Ovary (tissue), 9 donors: ENCODE results near the gene CACFD1. TPM values are rescaled to one million over a fixed set of nuclear protein-coding genes. Genes with fewer than 3 reads are reported as not detected.

Source experiments
- DNase-seq, 5 donors: peaks; one replicate each; pipeline ENCODE4 v3.0.0-alpha.2; 2019 to 2020
- H3K27ac ChIP-seq, 2 donors: fragments of 200-600 bp; one replicate each; pipeline versions ENCODE4 v1.5.1 to v1.8.0; 2019 to 2022
- H3K27me3 ChIP-seq: fragments of 200-600 bp; one replicate; pipeline ENCODE4 v1.8.0; 2022
- H3K36me3 ChIP-seq: fragments of 200-600 bp; sonication (generic); one replicate; pipeline ENCODE4 v1.5.1; 2019
- H3K4me1 ChIP-seq: one replicate; pipeline ENCODE4 v1.8.1; 2013; ENCODE audit warnings: mild to moderate bottlenecking, moderate library complexity; ENCODE audit not compliant: insufficient read depth
- H3K4me3 ChIP-seq: fragments of 200-600 bp; sonication (generic); one replicate; pipeline ENCODE4 v1.5.1; 2017
- H3K9me3 ChIP-seq, 2 donors: fragments of 200-600 bp in 1 of 2; sonication (generic) in 1 of 2; one replicate each; pipeline versions ENCODE4 v1.5.1 to v1.8.1; 2013 to 2019; ENCODE audit warnings: mild to moderate bottlenecking in 1 of 2, moderate library complexity in 1 of 2
- EP300 ChIP-seq: sonication (generic); formaldehyde crosslinking; IDR thresholded peaks from one replicate; pipeline ENCODE4 v1.6.1; 2017; ENCODE audit warnings: antibody characterized with exemption
- POLR2A ChIP-seq: fragments of 450-650 bp; IDR thresholded peaks from one replicate; pipeline ENCODE4 v1.6.1; 2017; ENCODE audit warnings: antibody characterized with exemption, mild to moderate bottlenecking, moderate library complexity
- WGBS, 3 donors: extraction: QIAGEN DNeasy Blood & Tissue Kit in 1 of 3; methylation state at CpG; one replicate each; pipeline versions ENCODE4 v1.1.5 to v1.1.7; 2013 to 2017; 5-methylcytosine and 5-hydroxymethylcytosine counted together
- intact Hi-C, 4 donors: fragments of 100-400 bp; cut with DNase I; formaldehyde crosslinking; loops; one replicate each; pipeline versions ENCODE4 v1.11.0 to v1.15.1; 2022 to 2023
- polyA plus RNA-seq, 2 donors: library from polyadenylated mRNA; stranded (reverse); fragments of 200-250 nt in 1 of 2; fragments of 350-450 nt in 1 of 2; fragmentation: Illumina TruSeq in 1 of 2; extraction: RNeasy Lipid Tissue Mini Kit (QIAGEN cat#74804) in 1 of 2; gene quantifications; one replicate each; pipeline ENCODE4 v1.2.3, GENCODE V29; 2013 to 2014
- total RNA-seq, 7 donors: library from RNA; depleted of rRNA in 2 of 7; stranded (reverse); fragments of >200 nt in 2 of 7; fragmentation: NEBNext Ultra II Directional in 3 of 7; extraction: Animal tissue kit (Norgen Biotek cat#: 25700) in 3 of 7; gene quantifications; one replicate each; pipeline versions ENCODE4 v1.1.0 to v1.2.4, GENCODE V29; 2016 to 2023
- TF ChIP-seq, protein P1 (sequence below), 3 donors: fragments of 450-650 bp in 2 of 3; fragments of 200-600 bp in 1 of 3; IDR thresholded peaks; one replicate each; pipeline versions ENCODE4 v1.5.1 to v1.8.0; 2016 to 2022; ENCODE audit warnings: antibody characterized with exemption in 3 of 3, mild to moderate bottlenecking in 1 of 3
- donor health status: DM: no; HTN: no; CAD: no; lungs with moderate emphysema.
- donor health status: DM: no; HTN: no; CAD: no.
- donor health status: Bipolar disorder and iron deficiency.
- donor health status: DM: yes; HTN: yes; CAD: no.
- donor health status: DM: no; HTN: no; CAD: no.
- donor health status: DM: yes; HTN: yes; CAD: no.

The CACFD1 gene
- total and polyA plus RNA-seq, 9 donors = 1.6 to 23.4 (median 16.0) TPM

DNA sequence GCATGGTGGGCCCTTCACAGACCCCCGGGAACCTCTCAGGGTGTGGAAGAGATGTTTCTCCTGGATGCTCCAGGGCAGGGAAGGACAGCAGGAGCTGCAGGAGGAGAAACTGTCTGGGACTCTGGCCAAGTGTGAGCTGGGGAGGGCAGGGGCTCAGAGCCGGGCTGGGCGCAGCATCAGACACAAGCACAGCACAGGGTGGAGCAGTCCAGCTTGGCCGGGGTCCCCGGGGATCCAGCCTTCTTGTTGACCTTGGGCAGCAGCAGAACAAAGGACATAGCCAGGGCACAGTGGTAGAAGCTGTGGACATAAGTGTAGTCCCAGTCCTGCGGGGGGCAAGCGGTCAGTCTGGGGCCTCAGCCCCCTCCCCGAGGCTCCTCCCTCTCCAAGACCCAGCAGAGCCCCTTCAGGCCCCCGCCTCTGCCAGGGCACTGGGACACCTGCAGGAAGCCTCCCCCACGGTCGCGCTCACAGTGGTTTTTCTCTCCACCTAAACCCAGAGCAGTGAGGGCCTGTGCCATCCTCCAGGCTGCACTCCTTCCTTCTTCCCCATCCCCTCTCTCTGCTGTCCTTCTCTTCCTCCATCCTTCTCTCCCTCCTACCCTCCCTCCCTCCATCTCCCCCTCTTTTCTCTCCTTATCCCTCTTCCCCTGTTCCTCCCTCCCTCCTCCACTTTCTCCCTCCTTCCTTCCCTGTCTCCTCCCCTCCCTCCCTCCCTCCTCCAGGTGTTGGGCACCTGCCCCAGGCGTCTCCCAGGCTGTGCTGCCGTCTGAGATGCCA is 54.9 kb downstream of the CACFD1 start:
- Histone ChIP-seq H3K4me1 (peaks cover 16% of the 10 kb centered on the region), H3K27me3 (no peaks in the 10 kb centered on the region), H3K36me3 (no peaks in the 10 kb centered on the region), H3K9me3 (no peaks in the 10 kb centered on the region), H3K4me3 (no peak overlapping the region), H3K27ac (peak overlapping the region in 1 of 2 donors; percentile 48)
- peak; percentile 74 to 88 (median 77) for DNase-seq
- intact Hi-C loops = loop anchor here in 1 of 4 donors (10.0 kb wide), 1 partner anchor 200 kb away; no protein-coding TSS in a partner anchor
- TF ChIP-seq POLR2A (no peak), EP300 (no peak)
- TF ChIP-seq, protein P1, sequence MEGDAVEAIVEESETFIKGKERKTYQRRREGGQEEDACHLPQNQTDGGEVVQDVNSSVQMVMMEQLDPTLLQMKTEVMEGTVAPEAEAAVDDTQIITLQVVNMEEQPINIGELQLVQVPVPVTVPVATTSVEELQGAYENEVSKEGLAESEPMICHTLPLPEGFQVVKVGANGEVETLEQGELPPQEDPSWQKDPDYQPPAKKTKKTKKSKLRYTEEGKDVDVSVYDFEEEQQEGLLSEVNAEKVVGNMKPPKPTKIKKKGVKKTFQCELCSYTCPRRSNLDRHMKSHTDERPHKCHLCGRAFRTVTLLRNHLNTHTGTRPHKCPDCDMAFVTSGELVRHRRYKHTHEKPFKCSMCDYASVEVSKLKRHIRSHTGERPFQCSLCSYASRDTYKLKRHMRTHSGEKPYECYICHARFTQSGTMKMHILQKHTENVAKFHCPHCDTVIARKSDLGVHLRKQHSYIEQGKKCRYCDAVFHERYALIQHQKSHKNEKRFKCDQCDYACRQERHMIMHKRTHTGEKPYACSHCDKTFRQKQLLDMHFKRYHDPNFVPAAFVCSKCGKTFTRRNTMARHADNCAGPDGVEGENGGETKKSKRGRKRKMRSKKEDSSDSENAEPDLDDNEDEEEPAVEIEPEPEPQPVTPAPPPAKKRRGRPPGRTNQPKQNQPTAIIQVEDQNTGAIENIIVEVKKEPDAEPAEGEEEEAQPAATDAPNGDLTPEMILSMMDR (IDR thresholded peaks at IDR 0.05) = no peak
- WGBS, 3 donors = 22 to 43% (median 24%) methylated on average over 13 to 14 of the region's 14 CpGs

DNA sequence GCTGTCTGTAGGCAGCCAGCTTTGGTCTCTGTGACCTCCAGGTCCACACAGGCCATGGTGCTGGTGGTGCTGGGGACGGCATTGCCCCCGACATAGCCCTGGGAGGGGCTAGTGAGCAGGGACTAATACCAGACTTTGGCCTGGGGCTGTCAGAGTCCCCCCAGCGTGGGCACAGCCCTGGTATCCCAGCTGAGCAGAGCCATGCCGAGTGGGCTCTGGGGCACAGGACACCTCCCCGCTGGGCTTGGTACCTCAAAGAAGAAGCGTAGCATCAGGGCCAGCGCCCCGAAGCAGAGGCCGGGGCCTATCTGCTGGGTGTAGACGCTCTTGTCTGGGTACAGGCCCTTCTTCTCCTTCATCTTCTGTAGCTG is 55.4 kb downstream of the CACFD1 start:
- DNase-seq = peak in 1 of 5 donors; percentile 34
- Histone ChIP-seq H3K27ac (peak overlapping the region in 1 of 2 donors; percentile 48), H3K27me3 (no peaks in the 10 kb centered on the region), H3K36me3 (no peaks in the 10 kb centered on the region), H3K9me3 (no peaks in the 10 kb centered on the region), H3K4me1 (peaks cover 14% of the 10 kb centered on the region), H3K4me3 (no peak overlapping the region)
- TF ChIP-seq EP300 (no peak), POLR2A (no peak)
- TF ChIP-seq, protein P1 (IDR thresholded peaks at IDR 0.05) = no peak
- WGBS, 3 donors = 91 to 97% (median 94%) methylated on average over 9 to 10 of the region's 10 CpGs
- intact Hi-C loops = loop anchor here in 1 of 4 donors (10.0 kb wide), 1 partner anchor 200 kb away; no protein-coding TSS in a partner anchor

DNA sequence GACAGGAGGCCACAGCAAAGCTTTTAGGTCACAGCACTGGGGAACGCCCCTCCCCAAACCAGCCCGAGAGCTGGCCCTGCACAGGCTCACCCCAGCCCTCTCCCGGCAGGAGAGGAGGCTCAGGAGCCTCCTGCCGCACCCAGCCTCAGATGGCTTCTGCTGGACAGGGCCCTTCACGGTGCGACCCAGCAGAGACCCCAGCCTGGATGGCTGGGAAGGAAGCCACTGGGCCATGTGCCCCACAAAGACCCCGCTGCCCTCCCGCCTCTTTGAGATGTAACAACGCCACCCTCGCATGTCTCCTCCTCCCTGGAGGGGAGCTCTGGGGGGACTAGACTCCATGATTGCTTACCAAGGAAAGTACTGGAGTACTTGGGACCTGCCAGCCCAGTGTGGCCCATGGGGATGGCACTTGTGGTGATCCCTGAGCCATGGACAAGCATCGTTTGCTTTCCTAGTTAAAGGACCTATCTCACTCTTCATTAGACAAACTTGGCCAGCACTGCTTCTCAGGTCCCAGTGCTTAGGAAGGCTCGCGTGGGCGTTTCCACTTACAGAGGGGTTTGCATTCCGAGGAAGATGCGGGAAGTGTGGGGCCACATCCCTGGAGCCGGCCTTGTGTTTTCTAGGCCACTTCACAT is 56.0 kb downstream of the CACFD1 start:
- Histone ChIP-seq H3K27ac (peak overlapping the region in 1 of 2 donors; percentile 48), H3K27me3 (no peaks in the 10 kb centered on the region), H3K9me3 (no peaks in the 10 kb centered on the region), H3K36me3 (no peaks in the 10 kb centered on the region), H3K4me1 (peaks cover 14% of the 10 kb centered on the region), H3K4me3 (no peak overlapping the region)
- intact Hi-C loops = loop anchor here in 1 of 4 donors (10.0 kb wide), 1 partner anchor 199 kb away; no protein-coding TSS in a partner anchor
- WGBS, 3 donors = 81 to 85% (median 84%) methylated on average over 17 of the region's 17 CpGs
- TF ChIP-seq POLR2A = no peak
- no peak for TF ChIP-seq EP300
- TF ChIP-seq, protein P1 (IDR thresholded peaks at IDR 0.05) = no peak
- DNase-seq = peak in 1 of 5 donors; percentile 31

DNA sequence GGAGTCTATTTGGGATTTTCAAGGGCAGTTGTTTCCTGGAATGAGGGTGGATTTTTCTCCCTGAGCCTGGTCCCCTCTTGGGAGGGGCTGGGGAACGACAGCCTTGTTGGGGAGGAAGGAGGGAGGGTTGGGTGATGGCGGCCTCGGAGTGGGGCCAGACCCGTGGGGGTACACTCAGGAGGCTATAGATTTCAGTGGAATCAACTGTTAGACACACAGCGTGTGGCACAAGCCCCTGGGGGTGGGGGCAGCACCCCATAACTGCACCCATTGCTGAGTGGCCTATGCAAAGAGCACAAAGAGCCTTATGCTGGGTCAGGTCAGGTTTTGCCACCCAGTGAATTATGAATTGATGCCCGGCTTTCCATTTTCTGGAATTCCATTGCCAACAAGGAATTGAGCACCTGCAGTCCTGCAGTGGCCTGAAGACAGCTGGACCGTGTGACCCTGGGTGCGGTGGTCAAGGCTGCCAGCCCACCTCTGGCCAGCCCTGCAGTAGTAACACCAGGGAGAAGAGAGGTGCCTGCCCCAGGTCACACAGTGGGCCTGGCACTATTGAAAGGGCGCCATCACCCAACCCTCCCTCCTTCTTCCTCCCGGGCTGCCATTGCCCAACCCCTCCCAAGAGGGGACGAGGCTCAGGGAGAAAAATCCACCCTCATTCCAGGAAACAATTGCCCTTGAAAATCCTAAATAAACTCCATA is 56.6 kb downstream of the CACFD1 start:
- H3K36me3 ChIP-seq = no peaks in the 10 kb centered on the region
- H3K27me3 ChIP-seq = no peaks in the 10 kb centered on the region
- no peak for TF ChIP-seq EP300
- TF ChIP-seq, protein P1 (IDR thresholded peaks at IDR 0.05) = no peak
- no peak for TF ChIP-seq POLR2A
- H3K4me1 ChIP-seq = peaks cover 14% of the 10 kb centered on the region
- H3K9me3 ChIP-seq = no peaks in the 10 kb centered on the region
- WGBS, 3 donors = 65 to 73% (median 66%) methylated on average over 11 of the region's 11 CpGs
- intact Hi-C loops = loop anchor here in 1 of 4 donors (10.0 kb wide), 1 partner anchor 198 kb away; no protein-coding TSS in a partner anchor
- peak in 1 of 5 donors; percentile 37 for DNase-seq
- H3K4me3 ChIP-seq = no peak overlapping the region
- H3K27ac ChIP-seq = peak overlapping the region in 1 of 2 donors; percentile 48
